ENCODE results near the gene MATN1.

MATN1 gene

GRCh38 chr1:30728832-30729638 is 5.7 kb upstream of the MATN1 start:
- H3K4me3 ChIP-seq (ENCODE audit: low read length): no peak overlapping the region
- DNase-seq (ENCODE audit: low read depth): no peak
- no peak for TF ChIP-seq CTCF (conservative IDR thresholded peaks at IDR 0.05; ENCODE audit: low read depth, low read length)

GRCh38 chr1:30728340-30728739 is 5.0 kb upstream of the MATN1 start:
- no peak for DNase-seq (ENCODE audit: low read depth)
- no peak for TF ChIP-seq CTCF (conservative IDR thresholded peaks at IDR 0.05; ENCODE audit: low read depth, low read length)
- no peak overlapping the region for H3K4me3 ChIP-seq (ENCODE audit: low read length)

GRCh38 chr1:30727824-30728223 is 4.4 kb upstream of the MATN1 start:
- no peak for DNase-seq (ENCODE audit: low read depth)
- no peak overlapping the region for H3K4me3 ChIP-seq (ENCODE audit: low read length)
- no peak for TF ChIP-seq CTCF (conservative IDR thresholded peaks at IDR 0.05; ENCODE audit: low read depth, low read length)

GRCh38 chr1:30726773-30727684 is 3.6 kb upstream of the MATN1 start:
- no peak for TF ChIP-seq CTCF (conservative IDR thresholded peaks at IDR 0.05; ENCODE audit: low read depth, low read length)
- DNase-seq (ENCODE audit: low read depth): no peak
- no peak overlapping the region for H3K4me3 ChIP-seq (ENCODE audit: low read length)

- TF ChIP-seq CTCF (conservative IDR thresholded peaks at IDR 0.05; ENCODE audit: low read depth, low read length): no peak
- DNase-seq (ENCODE audit: low read depth): no peak
- H3K4me3 ChIP-seq (ENCODE audit: low read length): no peak overlapping the region
These were observed 2.9 kb upstream of the MATN1 start for GRCh38 chr1:30726236-30726635.

- TF ChIP-seq CTCF (conservative IDR thresholded peaks at IDR 0.05; ENCODE audit: low read depth, low read length): no peak
- DNase-seq (ENCODE audit: low read depth): no peak
- H3K4me3 ChIP-seq (ENCODE audit: low read length): no peak overlapping the region
These were observed 2.2 kb upstream of the MATN1 start for GRCh38 chr1:30725450-30726095.
